GM12878 (cell line): ENCODE measurements around the gene RBMS1. TPM values are rescaled to one million over a fixed set of nuclear protein-coding genes. Genes with fewer than 3 reads are reported as not detected.

Experiments used
- ATAC-seq: fragments of 200-7000 bp; cut with Tn5 transposase; 3 replicates; pipeline ENCODE4 v1.9.1; 2020; ENCODE audit warnings: mild to moderate bottlenecking, moderate library complexity
- BruUV-seq: library from RNA; stranded (reverse); fragments of 400-500 nt; replicated peaks from 2 replicates; lab custom pipeline; 2021; lab: Mats Ljungman, UMichigan
- CTCF ChIA-PET: fragments of 300-600 bp; sonication (Branson Sonifier 250); formaldehyde crosslinking; extraction: SDS; loops from one replicate; lab custom pipeline; 2021; ENCODE audit warnings: inconsistent platforms; lab: Yijun Ruan, JAX
- POLR2A ChIA-PET: fragments of 350-600 bp; formaldehyde crosslinking; extraction: SDS; loops from one replicate; lab custom pipeline; 2021; ENCODE audit warnings: inconsistent platforms; lab: Charles Lee
- RAD21 ChIA-PET: fragments of 300-600 bp; sonication (Branson Sonifier 250); formaldehyde crosslinking; loops from one replicate; lab custom pipeline; 2023; ENCODE audit warnings: antibody characterized with exemption; ENCODE audit not compliant: unreplicated experiment; lab: Charles Lee
- SMC1A ChIA-PET: fragments of 300-600 bp; sonication (Branson Sonifier 250); formaldehyde crosslinking; loops from one replicate; lab custom pipeline; 2023; ENCODE audit not compliant: unreplicated experiment, uncharacterized antibody; lab: Charles Lee
- DNase-seq: peaks from one replicate; pipeline ENCODE4 v3.0.0-alpha.2; 2011; ENCODE audit warnings: low read depth, low spot score
- FAIRE-seq: peaks from 3 replicates; lab custom pipeline; 2011; peaks lifted over from hg19 to GRCh38; lab: Jason Lieb, UNC
- H2AFZ ChIP-seq: 2 replicates; pipeline ENCODE4 v1.6.0; 2011; ENCODE audit warnings: low read depth, low read length, control low read depth; ENCODE audit not compliant: control insufficient read depth
- H3K27ac ChIP-seq: 2 replicates; pipeline ENCODE4 v1.5.1; 2011; ENCODE audit warnings: control low read depth; ENCODE audit not compliant: control insufficient read depth, insufficient read depth
- H3K27me3 ChIP-seq, 2 experiments: replicated peaks in 1 of 2; 2 replicates each; pipeline versions ENCODE4 v1.6.0 to v1.6.1; 2011; ENCODE audit warnings: low read length in 1 of 2; ENCODE audit not compliant: control insufficient read depth in 2 of 2, insufficient read depth in 2 of 2
- H3K36me3 ChIP-seq, 2 experiments: 2 replicates each; pipeline ENCODE4 v1.5.1; 2011; ENCODE audit warnings: low read length in 1 of 2; ENCODE audit not compliant: control insufficient read depth in 2 of 2, insufficient read depth in 2 of 2
- H3K4me1 ChIP-seq: 2 replicates; pipeline ENCODE4 v1.6.1; 2011; ENCODE audit warnings: mild to moderate bottlenecking, low read length, moderate library complexity, mixed read lengths; ENCODE audit not compliant: control insufficient read depth, insufficient read depth
- H3K4me2 ChIP-seq: 2 replicates; pipeline ENCODE4 v1.6.0; 2011; ENCODE audit warnings: control low read depth; ENCODE audit not compliant: control insufficient read depth, insufficient read depth
- H3K4me3 ChIP-seq: fragments of 200-600 bp; sonication (generic); 2 replicates; pipeline ENCODE4 v1.5.1; 2016
- H3K79me2 ChIP-seq: 2 replicates; pipeline ENCODE4 v1.6.0; 2011; ENCODE audit warnings: low read length; ENCODE audit not compliant: control insufficient read depth, insufficient read depth
- H3K9ac ChIP-seq: 2 replicates; pipeline ENCODE4 v1.8.0; 2011; ENCODE audit warnings: low read length, control low read depth, mixed read lengths; ENCODE audit not compliant: control insufficient read depth, insufficient read depth
- H3K9me3 ChIP-seq: replicated peaks from 3 replicates; pipeline ENCODE4 v1.5.1; 2011; ENCODE audit warnings: mild to moderate bottlenecking, low read length; ENCODE audit not compliant: control insufficient read depth, insufficient read depth
- H4K20me1 ChIP-seq: 2 replicates; pipeline ENCODE4 v1.6.0; 2011; ENCODE audit not compliant: control insufficient read depth, insufficient read depth
- ATF3 ChIP-seq: IDR thresholded peaks from 2 replicates; pipeline ENCODE4 v1.6.1; 2011; ENCODE audit warnings: low read depth, mild to moderate bottlenecking, low read length, moderate library complexity, borderline replicate concordance; ENCODE audit errors: extremely low read depth
- CHD2 ChIP-seq: IDR thresholded peaks from 2 replicates; pipeline ENCODE4 v1.6.1; 2011; ENCODE audit warnings: low read depth, low read length, improper control_type of control experiment, borderline replicate concordance
- HDAC6 ChIP-seq: fragments of 200-600 bp; sonication (generic); IDR thresholded peaks from one replicate; pipeline ENCODE4 v1.8.0; 2017; ENCODE audit warnings: antibody characterized with exemption; ENCODE audit not compliant: unreplicated experiment
- IKZF1 ChIP-seq: fragments of 450-650 bp; conservative IDR thresholded peaks from 2 replicates; pipeline ENCODE4 v1.6.1; 2017; ENCODE audit warnings: antibody characterized with exemption, mild to moderate bottlenecking
- MEF2B ChIP-seq: fragments of 450-650 bp; IDR thresholded peaks from 2 replicates; pipeline ENCODE4 v1.6.1; 2018; ENCODE audit warnings: mild to moderate bottlenecking, moderate library complexity; ENCODE audit not compliant: partially characterized antibody, poor library complexity, severe bottlenecking
- MXI1 ChIP-seq: fragments of 150-350 bp; IDR thresholded peaks from 2 replicates; pipeline ENCODE4 v1.6.1; 2011; ENCODE audit warnings: low read depth, mild to moderate bottlenecking, inconsistent platforms, low read length, improper control_type of control experiment
- PKNOX1 ChIP-seq: fragments of 450-650 bp; IDR thresholded peaks from 2 replicates; pipeline ENCODE4 v1.6.1; 2016; ENCODE audit warnings: mild to moderate bottlenecking
- RBBP5 ChIP-seq: fragments of 200-600 bp; sonication (generic); conservative IDR thresholded peaks from 2 replicates; pipeline ENCODE4 v1.6.1; 2016
- REST ChIP-seq: IDR thresholded peaks from 2 replicates; pipeline ENCODE4 v1.6.1; 2012; ENCODE audit warnings: mild to moderate bottlenecking, low read depth, low read length
- SKIL ChIP-seq: fragments of 450-650 bp; IDR thresholded peaks from 2 replicates; pipeline ENCODE4 v1.6.1; 2017; ENCODE audit warnings: mild to moderate bottlenecking, low read depth, inconsistent platforms; ENCODE audit not compliant: poor library complexity, severe bottlenecking
- SP1 ChIP-seq: IDR thresholded peaks from one replicate; pipeline ENCODE4 v1.6.1; 2011; ENCODE audit warnings: low read depth, low read length
- SRF ChIP-seq, 2 experiments: IDR thresholded peaks; 2 replicates each; pipeline ENCODE4 v1.6.1; 2011; ENCODE audit warnings: low read depth in 2 of 2, low read length in 2 of 2, mild to moderate bottlenecking in 1 of 2, moderate library complexity in 1 of 2
- TAF1 ChIP-seq: IDR thresholded peaks from 2 replicates; pipeline ENCODE4 v1.6.1; 2011; ENCODE audit warnings: mild to moderate bottlenecking, low read depth, low read length, borderline replicate concordance
- YBX1 ChIP-seq: fragments of 450-650 bp; IDR thresholded peaks from 2 replicates; pipeline ENCODE4 v1.6.1; 2016; ENCODE audit warnings: antibody characterized with exemption
- ZBED1 ChIP-seq: IDR thresholded peaks from 2 replicates; pipeline ENCODE4 v1.6.1; 2016; ENCODE audit warnings: borderline replicate concordance
- ZZZ3 ChIP-seq: IDR thresholded peaks from 2 replicates; pipeline ENCODE4 v1.6.1; 2011; ENCODE audit warnings: low read depth; ENCODE audit not compliant: control insufficient read depth, insufficient read length
- in situ Hi-C: fragments of 300-500 bp; cut with MboI; formaldehyde crosslinking; loops from 9 replicates; pipeline ENCODE4 v1.14.3; 2018; ENCODE audit warnings: mixed read lengths
- intact Hi-C: fragments of 100-400 bp; cut with micrococcal nuclease; formaldehyde crosslinking; loops from one replicate; pipeline ENCODE4 v1.14.2; 2022; ENCODE audit not compliant: unreplicated experiment
- polyA plus RNA-seq, 11 experiments: library from polyadenylated mRNA; depleted of rRNA in 4 of 11; unstranded in 6 of 11; stranded (reverse) in 5 of 11; fragments of >200 nt; fragmentation: Nextera tagmentation in 4 of 11; fragmentation: Illumina TruSeq in 1 of 11; extraction: Ambion mirVana in 4 of 11; extraction: Trizol in 1 of 11; gene quantifications; 1 replicate in 1 of 11; 2 replicates in 10 of 11; pipeline versions ENCODE4 v1.2.1 to v1.2.3, GENCODE V29; 2011 to 2016; ENCODE audit warnings: inconsistent platforms in 2 of 11, missing spikeins in 2 of 11, low read depth in 1 of 11
- total RNA-seq, 4 experiments: library from RNA; depleted of rRNA in 3 of 4; stranded (reverse); fragments of >200 nt in 3 of 4; fragmentation: Illumina TruSeq in 1 of 4; extraction: Trizol in 1 of 4; gene quantifications; 2 replicates each; pipeline versions ENCODE4 v1.2.1 to v1.2.3, GENCODE V29; 2013 to 2021

RBMS1 gene
- total and polyA plus RNA-seq, 10 of the 15 experiments (the other 5 are each of a cell fraction or from before 2014, with no cell fraction given): 0.04 to 0.31 (median 0.17) TPM; not detected in 1

GRCh38 chr2:160295519-160296207, 197.9 kb downstream of the RBMS1 start (continued):
- no peak for TF ChIP-seq REST
- no peak for TF ChIP-seq HDAC6
- no peak for TF ChIP-seq CHD2
- no peak for TF ChIP-seq ZBED1
- no peak for TF ChIP-seq SRF (IDR thresholded peaks at IDR 0.05; ENCODE audit: low read depth in 2 of 2, low read length in 2 of 2)
- TF ChIP-seq PKNOX1: no peak
- no peak for TF ChIP-seq IKZF1
- TF ChIP-seq MXI1: no peak
- TF ChIP-seq, all 136 proteins: peak for 0

- Histone ChIP-seq H4K20me1 (no peaks in the 10 kb centered on the region), H3K9me3 (no peaks in the 10 kb centered on the region), H3K79me2 (no peaks in the 10 kb centered on the region), H3K4me3 (no peak overlapping the region), H3K27me3 (no peaks in the 10 kb centered on the region; a peak in 2 of 4 replicates), H3K9ac (no peak overlapping the region), H3K27ac (no peak overlapping the region), H3K36me3 (no peaks in the 10 kb centered on the region), H3K4me2 (no peak overlapping the region), H3K4me1 (no peaks in the 10 kb centered on the region), H2AFZ (no peak overlapping the region)
- BruUV-seq: no TSS peak
- RAD21 ChIA-PET: no interaction called here
- in situ Hi-C loops (no loop called here), intact Hi-C loops (no loop called here)
- CTCF ChIA-PET: interaction anchor here (0.6 to 1.2 kb wide), 3 partner anchors 8 to 1339 kb away, joined by 3 to 4 read pairs (median 3); no protein-coding TSS in a partner anchor
- ATAC-seq: no peak
- no peak for DNase-seq
- SMC1A ChIA-PET: no interaction called here
- POLR2A ChIA-PET: no interaction called here
- no peak for FAIRE-seq
- no peak for TF ChIP-seq SP1
- TF ChIP-seq YBX1: no peak
- TF ChIP-seq RBBP5: no peak
- no peak for TF ChIP-seq SKIL
- no peak for TF ChIP-seq TAF1
- TF ChIP-seq ZZZ3: no peak
- no peak for TF ChIP-seq ATF3
- TF ChIP-seq SRF (IDR thresholded peaks at IDR 0.05; ENCODE audit: low read depth in 2 of 2, low read length in 2 of 2): no peak
- no peak for TF ChIP-seq MEF2B
These were observed 198.7 kb downstream of the RBMS1 start for GRCh38 chr2:160294889-160295288.
